ENCODE measurements around the gene GATA2.

GATA2 gene

GRCh38 chr3:128480717-128481437, 12.1 kb downstream of the GATA2 start:
- no peak for DNase-seq (ENCODE audit: extremely low read depth, insufficient read length)
- no peak for TF ChIP-seq CTCF (IDR thresholded peaks at IDR 0.05; ENCODE audit: insufficient read depth, low read length, poor library complexity, severe bottlenecking)
- H3K36me3 ChIP-seq (ENCODE audit: control insufficient read depth, insufficient read depth, low read length), result no peaks in the 10 kb centered on the region
- H3K27me3 ChIP-seq (replicated peaks; ENCODE audit: control insufficient read depth, insufficient read depth, low read length), result peaks cover 2% of the 10 kb centered on the region
- no peak overlapping the region for H3K4me3 ChIP-seq (replicated peaks; ENCODE audit: low read depth, low read length)

GRCh38 chr3:128480278-128480677, 12.7 kb downstream of the GATA2 start:
- H3K27me3 ChIP-seq (replicated peaks; ENCODE audit: control insufficient read depth, insufficient read depth, low read length), result peaks cover 2% of the 10 kb centered on the region
- H3K36me3 ChIP-seq (ENCODE audit: control insufficient read depth, insufficient read depth, low read length), result no peaks in the 10 kb centered on the region
- H3K4me3 ChIP-seq (replicated peaks; ENCODE audit: low read depth, low read length), result no peak overlapping the region
- DNase-seq (ENCODE audit: extremely low read depth, insufficient read length), result no peak
- no peak for TF ChIP-seq CTCF (IDR thresholded peaks at IDR 0.05; ENCODE audit: insufficient read depth, low read length, poor library complexity, severe bottlenecking)

GRCh38 chr3:128479558-128480086, 13.4 kb downstream of the GATA2 start:
- TF ChIP-seq CTCF (IDR thresholded peaks at IDR 0.05; ENCODE audit: insufficient read depth, low read length, poor library complexity, severe bottlenecking), result no peak
- Histone ChIP-seq H3K4me3 (replicated peaks; ENCODE audit: low read depth, low read length) (no peak overlapping the region), H3K36me3 (ENCODE audit: control insufficient read depth, insufficient read depth, low read length) (no peaks in the 10 kb centered on the region), H3K27me3 (replicated peaks; ENCODE audit: control insufficient read depth, insufficient read depth, low read length) (peaks cover 2% of the 10 kb centered on the region)
- DNase-seq (ENCODE audit: extremely low read depth, insufficient read length), result no peak

- Histone ChIP-seq H3K27me3 (replicated peaks; ENCODE audit: control insufficient read depth, insufficient read depth, low read length) (no peaks in the 10 kb centered on the region), H3K4me3 (replicated peaks; ENCODE audit: low read depth, low read length) (no peak overlapping the region), H3K36me3 (ENCODE audit: control insufficient read depth, insufficient read depth, low read length) (no peaks in the 10 kb centered on the region)
- TF ChIP-seq CTCF (IDR thresholded peaks at IDR 0.05; ENCODE audit: insufficient read depth, low read length, poor library complexity, severe bottlenecking), result no peak
- DNase-seq (ENCODE audit: extremely low read depth, insufficient read length), result no peak
These were observed 14.2 kb downstream of the GATA2 start for GRCh38 chr3:128478576-128479506.

- DNase-seq (ENCODE audit: extremely low read depth, insufficient read length), result no peak
- no peak for TF ChIP-seq CTCF (IDR thresholded peaks at IDR 0.05; ENCODE audit: insufficient read depth, low read length, poor library complexity, severe bottlenecking)
- no peaks in the 10 kb centered on the region for H3K36me3 ChIP-seq (ENCODE audit: control insufficient read depth, insufficient read depth, low read length)
- H3K4me3 ChIP-seq (replicated peaks; ENCODE audit: low read depth, low read length), result no peak overlapping the region
- H3K27me3 ChIP-seq (replicated peaks; ENCODE audit: control insufficient read depth, insufficient read depth, low read length), result no peaks in the 10 kb centered on the region; the same call in none of the 2 replicates
These were observed 16.3 kb downstream of the GATA2 start for GRCh38 chr3:128476659-128477058.

Data from GM06990 (cell line).